ENCODE measurements around the gene CDC42BPB.
"Not testable (repeated sequence)": the region's sequence is repeated elsewhere in the genome, so short reads cannot be mapped to it uniquely, and the experiment has no call there.

CDC42BPB gene

GRCh38 chr14:102941419-102942011, 115.8 kb downstream of the CDC42BPB start:
- DNase-seq, result no peak

DNA sequence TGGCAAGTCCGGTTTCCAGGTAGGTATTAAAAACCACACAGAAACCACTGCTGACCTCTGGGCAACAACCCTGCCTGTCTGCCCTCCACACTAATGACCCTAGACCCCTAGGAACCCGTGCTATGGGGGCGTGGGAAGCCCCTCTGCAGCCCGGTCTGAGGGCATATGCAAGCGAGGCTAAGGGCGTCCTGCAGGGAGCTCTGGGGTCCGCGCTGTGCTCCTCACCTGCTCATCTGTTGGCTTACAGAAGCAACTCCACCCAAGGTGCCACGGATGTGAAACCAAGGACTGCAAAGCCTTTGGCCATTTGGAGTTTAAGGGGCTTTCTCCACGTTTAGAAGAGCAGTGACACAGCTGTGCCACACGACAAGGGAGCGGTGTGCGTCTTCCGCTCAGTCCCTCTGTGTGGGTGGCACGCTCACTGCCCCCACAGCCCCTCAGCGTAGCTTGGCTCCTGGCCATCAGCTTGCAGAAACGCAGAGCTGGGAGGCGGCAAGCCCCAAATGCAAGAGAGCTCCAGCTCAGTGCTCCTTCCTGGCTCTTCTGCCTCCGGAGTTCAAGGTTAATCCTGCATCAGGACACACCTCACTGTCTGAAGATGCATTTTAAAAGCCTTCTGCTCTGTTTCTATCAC, 116.5 kb downstream of the CDC42BPB start:
- no peak for DNase-seq

- DNase-seq, result no peak
Observed at GRCh38 chr14:102939820-102940561, 117.4 kb downstream of the CDC42BPB start.

GRCh38 chr14:102939329-102939728, 118.0 kb downstream of the CDC42BPB start:
- no peak for DNase-seq

GRCh38 chr14:102938191-102938590, 119.2 kb downstream of the CDC42BPB start:
- no peak for DNase-seq

DNA sequence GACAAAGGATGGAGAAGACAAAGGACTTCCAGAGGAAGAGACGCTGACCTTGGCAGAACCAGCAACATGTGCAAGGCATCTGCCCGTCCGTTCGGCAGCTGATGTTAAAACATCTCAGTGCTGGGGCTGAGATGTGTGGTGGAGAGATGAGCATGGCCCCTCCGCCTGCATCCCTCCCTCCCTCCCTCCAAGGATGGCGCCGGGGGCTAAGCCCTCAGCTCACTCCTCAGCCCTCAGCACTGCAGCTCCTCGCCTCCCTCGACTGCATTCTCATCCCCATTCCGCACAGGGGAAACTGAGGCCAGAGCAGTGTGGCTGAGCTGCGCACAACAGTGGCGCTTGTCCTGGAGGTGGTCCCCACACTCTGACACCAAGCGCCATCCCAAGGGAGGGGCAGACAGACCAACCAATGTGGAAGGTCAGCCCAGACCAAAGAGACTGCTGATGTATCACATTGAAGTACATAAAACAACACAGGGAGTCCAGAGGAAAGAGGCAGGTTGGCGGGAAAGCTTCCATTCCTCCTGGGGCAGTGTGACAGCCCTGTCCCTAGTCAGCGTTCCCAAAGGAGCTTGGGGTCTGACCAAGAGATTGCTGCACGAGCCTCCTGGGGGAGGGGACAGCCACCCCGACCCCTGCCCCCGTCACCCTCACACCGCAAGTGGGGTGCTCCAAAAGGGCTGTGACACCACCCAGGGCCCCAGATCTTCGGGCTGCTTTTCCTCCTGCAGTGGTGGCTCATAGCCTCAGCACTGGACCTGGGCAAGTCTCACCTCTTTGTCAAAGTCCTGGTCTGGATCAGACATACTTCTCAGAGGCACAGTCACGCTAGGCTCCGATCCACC, 119.8 kb downstream of the CDC42BPB start:
- no peak for DNase-seq

GRCh38 chr14:102935756-102936155, 121.6 kb downstream of the CDC42BPB start:
- DNase-seq, result no peak

DNA sequence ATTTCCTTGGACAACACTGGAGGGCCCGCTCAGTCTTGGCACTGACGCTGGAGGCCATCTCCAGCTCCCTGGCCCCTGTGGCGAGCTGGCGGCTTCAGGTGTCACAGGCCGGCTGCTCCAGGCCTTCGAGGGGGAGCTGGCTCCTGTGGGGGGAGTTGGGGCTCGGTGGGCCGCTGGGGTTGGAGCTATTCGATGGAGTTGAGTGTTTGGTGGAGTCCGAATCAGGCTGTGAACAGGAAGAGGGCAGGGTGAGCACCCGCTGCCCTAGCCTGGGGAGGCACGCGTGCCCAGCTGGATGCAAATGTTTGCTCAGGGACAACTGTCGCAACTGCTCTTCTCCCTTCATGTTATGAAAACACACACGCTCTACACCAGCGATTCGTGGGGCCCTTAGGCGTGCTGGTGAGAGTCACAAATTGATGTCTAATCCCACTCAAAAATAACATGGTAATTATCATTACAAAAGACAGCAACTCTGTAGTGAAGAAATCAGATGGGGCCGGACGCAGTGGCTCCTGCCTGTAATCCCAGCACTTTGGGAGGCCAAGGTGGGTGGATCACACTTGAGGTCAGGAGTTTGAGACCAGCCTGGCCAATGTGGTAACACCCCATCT, 123.6 kb downstream of the CDC42BPB start:
- DNase-seq, result no peak

DNA sequence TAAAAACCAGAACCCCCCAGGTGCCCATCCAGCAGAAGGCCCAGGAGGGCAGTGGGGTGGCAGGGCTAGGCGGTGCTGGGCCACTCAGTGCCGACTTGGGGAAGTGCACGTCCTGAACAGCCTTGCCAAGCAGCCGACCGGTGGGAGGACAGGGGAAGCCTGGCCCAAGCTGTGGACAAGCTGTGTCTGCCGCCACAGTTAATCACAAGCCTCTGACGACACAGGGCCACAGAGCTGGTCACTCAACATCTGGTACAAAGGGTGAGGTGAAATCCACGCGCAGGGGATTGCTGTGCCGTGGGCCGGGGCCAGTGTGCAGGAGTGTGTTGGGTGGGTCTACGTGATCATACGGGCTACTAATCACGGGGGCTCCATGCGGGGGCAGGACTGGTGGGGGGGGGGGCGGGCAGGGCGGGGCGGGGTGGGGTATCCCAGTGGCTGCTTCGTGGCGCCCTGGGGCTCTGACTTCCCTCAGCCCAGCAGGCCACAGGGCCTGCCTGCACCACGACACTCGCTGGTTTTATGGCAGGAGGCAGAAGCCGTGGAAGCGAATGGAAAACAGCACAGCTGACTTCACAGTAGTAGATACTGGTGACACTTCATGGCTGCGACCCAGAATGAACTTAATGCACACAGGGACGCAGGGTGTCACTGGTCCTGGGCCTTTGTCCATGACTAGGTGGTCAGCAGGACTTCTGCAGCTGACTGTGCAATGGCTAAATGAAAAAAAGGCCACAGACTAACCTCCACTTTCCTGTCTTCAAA, 124.7 kb downstream of the CDC42BPB start:
- DNase-seq, result no peak

- DNase-seq, result no peak
Observed at GRCh38 chr14:102931580-102932285, 125.6 kb downstream of the CDC42BPB start.

DNA sequence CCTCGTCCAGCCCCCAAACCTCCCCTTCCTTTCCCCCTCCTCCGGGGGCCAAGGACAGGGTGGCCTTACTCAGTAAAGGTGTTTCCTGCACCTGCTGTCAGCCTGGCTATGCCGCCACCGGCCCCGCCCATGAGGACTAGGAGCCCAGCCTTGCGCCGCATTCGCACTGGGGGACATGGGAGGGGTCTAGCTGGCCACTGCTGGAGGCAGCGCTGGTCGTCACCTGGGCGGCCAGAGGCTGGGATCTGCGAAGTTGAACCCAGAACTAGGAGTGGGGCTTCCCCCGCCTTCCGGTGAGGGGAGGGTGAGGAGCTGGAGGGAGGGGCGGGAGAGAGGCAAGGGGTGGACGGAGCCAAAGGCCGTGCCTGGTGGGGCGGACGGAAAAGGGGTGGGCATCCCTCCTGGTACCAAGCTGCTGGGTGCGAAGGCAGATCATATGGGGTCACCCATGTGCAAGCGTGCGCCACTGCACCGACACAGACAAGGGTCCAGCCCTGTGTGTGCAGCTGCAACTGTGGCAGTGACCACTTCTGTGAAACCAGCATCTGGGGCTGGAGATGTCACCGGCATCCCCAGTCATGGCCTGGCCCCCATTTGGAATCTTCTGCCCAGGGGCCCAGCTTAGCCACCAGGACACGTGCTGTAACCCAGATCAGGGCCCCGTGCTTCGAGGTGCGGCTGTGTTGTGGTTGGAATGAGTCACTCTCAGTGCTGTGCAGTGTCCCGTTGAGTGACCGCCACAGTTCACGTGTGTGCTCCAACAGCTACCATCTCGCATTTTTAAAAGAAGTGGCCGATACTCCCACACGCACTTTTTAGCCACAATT, 126.4 kb downstream of the CDC42BPB start:
- DNase-seq, result no peak

GRCh38 chr14:102930138-102930752, 127.1 kb downstream of the CDC42BPB start:
- DNase-seq, result no peak

DNA sequence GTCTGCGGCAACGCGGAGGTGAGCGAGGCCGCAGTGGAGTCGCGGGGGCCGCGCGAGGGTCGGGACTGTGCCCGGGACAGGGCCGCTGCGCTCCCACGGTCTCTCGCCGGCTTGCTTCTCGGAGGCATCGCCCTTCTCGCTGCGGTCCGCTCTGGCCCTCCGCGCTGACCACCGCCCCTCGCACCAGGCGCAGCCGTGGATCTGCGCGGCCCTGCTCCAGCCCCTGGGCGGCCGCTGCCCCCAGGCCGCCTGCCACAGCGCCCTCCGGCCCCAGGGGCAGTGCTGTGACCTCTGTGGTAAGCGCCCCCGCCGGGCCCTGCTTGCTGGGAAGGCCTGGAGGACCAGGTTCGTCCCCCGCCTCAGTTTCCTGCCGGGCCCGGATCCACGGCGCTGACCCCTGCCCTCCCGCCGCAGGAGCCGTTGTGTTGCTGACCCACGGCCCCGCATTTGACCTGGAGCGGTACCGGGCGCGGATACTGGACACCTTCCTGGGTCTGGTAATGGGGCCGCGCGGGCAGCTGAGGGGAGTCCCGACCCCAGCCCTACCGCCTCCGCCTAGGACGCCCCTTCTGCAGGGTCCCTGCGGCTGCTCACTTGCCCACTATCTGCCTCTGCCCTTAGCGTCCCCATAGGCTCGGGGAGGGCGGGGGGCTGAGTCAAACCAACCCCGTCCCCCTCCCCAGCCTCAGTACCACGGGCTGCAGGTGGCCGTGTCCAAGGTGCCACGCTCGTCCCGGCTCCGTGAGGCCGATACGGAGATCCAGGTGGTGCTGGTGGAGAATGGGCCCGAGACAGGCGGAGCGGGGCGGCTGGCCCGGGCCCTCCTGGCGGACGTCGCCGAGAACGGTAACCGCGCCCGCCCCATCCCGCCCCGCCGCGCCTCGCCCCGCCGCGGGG, 127.9 kb downstream of the CDC42BPB start:
- no peak for DNase-seq

- DNase-seq, result no peak
Observed at GRCh38 chr14:102928412-102929240, 128.7 kb downstream of the CDC42BPB start.

DNA sequence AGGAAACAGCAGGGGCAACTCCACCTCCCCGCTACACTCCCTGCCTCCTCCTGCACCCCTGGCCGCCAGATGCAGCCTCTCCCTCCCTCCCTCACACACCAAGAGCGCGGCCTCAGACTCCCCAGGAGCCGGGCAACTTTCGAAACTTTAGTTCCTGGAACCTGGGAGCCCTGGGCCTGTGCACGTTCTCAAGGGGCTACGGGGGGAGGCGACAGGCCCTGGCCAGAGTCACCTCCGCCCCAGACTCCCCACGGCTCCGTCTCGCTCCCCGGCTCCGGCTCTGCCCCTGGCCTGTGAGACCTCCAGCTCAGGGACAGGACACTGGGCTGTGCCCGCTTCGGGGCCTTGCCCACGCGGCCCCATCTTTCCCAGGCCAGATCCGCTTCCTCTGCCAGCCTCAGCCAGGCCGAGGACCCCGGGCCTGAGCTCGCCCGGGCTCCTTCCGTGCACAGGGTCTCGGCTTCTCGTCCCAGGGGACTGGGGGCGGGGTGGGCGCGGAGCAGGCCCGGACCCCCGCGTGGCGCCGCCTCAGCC, 129.4 kb downstream of the CDC42BPB start:
- DNase-seq, result no peak

GRCh38 chr14:102927346-102927877, 129.9 kb downstream of the CDC42BPB start:
- no peak for DNase-seq

DNA sequence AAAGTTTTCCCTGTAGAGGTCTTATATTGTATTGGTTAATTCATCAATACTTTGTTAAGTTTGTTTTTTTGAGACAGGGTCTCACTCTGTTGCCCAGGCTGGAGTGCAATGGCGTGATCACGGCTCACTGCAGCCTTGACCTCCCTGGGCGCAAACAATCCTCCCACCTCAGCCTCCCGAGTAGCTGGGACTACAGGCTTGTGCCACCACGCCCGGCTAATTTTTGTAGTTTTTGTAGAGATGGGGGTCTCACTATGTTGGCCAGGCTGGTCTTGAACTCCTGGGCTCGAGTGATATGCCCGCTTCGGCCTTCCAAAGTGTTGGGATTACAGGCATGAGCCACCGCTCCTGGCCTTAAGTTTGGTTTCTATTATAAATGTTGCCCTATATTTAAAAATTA, 130.5 kb downstream of the CDC42BPB start:
- not testable (repeated sequence) for DNase-seq

Measured in NCI-H1417 treated with DMSO at 0.1 percent for 48 hours (cell line).